NCI-H774 (cell line): ENCODE data around the gene MCF2L.

Experiments used
- DNase-seq: peaks from one replicate; lab custom pipeline; 2025; lab: John Stamatoyannopoulos, UW

MCF2L gene

GRCh38 chr13:113125506-113126264 lies 156.7 kb downstream of the MCF2L start:
- no peak for DNase-seq

GRCh38 chr13:113126265-113127150 lies 157.5 kb downstream of the MCF2L start:
- DNase-seq, result no peak

- DNase-seq, result no peak
Measured at GRCh38 chr13:113129480-113129879, 160.5 kb downstream of the MCF2L start.

GRCh38 chr13:113129921-113130750 lies 161.1 kb downstream of the MCF2L start:
- DNase-seq, result no peak

GRCh38 chr13:113135281-113135760 lies 166.3 kb downstream of the MCF2L start:
- no peak for DNase-seq

- no peak for DNase-seq
Measured at GRCh38 chr13:113137691-113138298, 168.8 kb downstream of the MCF2L start.

- no peak for DNase-seq
Measured at GRCh38 chr13:113138792-113139551, 170.0 kb downstream of the MCF2L start.

GRCh38 chr13:113139577-113139976 lies 170.6 kb downstream of the MCF2L start:
- DNase-seq, result no peak

GRCh38 chr13:113140677-113141600 lies 171.9 kb downstream of the MCF2L start:
- DNase-seq, result no peak

- no peak for DNase-seq
Measured at GRCh38 chr13:113141601-113141970, 172.6 kb downstream of the MCF2L start.

- no peak for DNase-seq
Measured at GRCh38 chr13:113142876-113143275, 173.9 kb downstream of the MCF2L start.

- DNase-seq, result no peak
Measured at GRCh38 chr13:113143466-113144254, 174.6 kb downstream of the MCF2L start.

- no peak for DNase-seq
Measured at GRCh38 chr13:113144255-113144629, 175.2 kb downstream of the MCF2L start.

- no peak for DNase-seq
Measured at GRCh38 chr13:113145496-113145895, 176.5 kb downstream of the MCF2L start.

GRCh38 chr13:113145911-113146598 lies 177.0 kb downstream of the MCF2L start:
- DNase-seq, result no peak

GRCh38 chr13:113146750-113147149 lies 177.7 kb downstream of the MCF2L start:
- no peak for DNase-seq

GRCh38 chr13:113147206-113147605 lies 178.2 kb downstream of the MCF2L start:
- DNase-seq, result no peak

- DNase-seq, result no peak
Measured at GRCh38 chr13:113148407-113148806, 179.4 kb downstream of the MCF2L start.
